Measurements from ENCODE around the gene ITK.

DNA sequence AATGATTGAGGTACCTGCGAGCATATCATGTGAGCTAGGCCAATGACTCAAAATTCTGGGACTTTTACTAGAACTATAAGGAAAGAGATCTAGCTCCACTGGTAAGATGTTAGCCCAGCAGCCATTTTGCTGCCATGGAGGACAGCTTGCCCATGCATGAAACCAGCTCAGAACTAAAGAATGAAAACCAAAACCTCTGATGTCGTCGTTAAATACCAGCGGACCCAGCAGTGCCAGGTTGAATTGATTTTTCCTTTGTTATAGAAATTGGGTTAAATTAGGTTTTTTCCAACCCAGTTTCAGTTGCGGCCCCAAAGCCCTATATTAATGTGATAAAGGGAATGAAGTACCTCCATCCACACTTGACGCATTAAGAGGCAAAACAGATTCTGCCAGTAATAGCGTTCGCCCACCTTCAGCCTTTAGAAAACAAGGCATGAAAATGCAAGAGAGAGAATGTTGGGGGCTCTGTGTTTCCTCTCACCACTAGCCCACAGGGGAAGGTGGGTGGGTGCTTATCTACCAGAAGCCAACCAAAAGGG is 5.5 kb upstream of the ITK start:
- TF ChIP-seq GABPA (IDR thresholded peaks at IDR 0.05; ENCODE audit: low read depth) (no peak), POLR2AphosphoS5 (IDR thresholded peaks at IDR 0.05; ENCODE audit: low read depth) (no peak)
- TF ChIP-seq, protein P1, sequence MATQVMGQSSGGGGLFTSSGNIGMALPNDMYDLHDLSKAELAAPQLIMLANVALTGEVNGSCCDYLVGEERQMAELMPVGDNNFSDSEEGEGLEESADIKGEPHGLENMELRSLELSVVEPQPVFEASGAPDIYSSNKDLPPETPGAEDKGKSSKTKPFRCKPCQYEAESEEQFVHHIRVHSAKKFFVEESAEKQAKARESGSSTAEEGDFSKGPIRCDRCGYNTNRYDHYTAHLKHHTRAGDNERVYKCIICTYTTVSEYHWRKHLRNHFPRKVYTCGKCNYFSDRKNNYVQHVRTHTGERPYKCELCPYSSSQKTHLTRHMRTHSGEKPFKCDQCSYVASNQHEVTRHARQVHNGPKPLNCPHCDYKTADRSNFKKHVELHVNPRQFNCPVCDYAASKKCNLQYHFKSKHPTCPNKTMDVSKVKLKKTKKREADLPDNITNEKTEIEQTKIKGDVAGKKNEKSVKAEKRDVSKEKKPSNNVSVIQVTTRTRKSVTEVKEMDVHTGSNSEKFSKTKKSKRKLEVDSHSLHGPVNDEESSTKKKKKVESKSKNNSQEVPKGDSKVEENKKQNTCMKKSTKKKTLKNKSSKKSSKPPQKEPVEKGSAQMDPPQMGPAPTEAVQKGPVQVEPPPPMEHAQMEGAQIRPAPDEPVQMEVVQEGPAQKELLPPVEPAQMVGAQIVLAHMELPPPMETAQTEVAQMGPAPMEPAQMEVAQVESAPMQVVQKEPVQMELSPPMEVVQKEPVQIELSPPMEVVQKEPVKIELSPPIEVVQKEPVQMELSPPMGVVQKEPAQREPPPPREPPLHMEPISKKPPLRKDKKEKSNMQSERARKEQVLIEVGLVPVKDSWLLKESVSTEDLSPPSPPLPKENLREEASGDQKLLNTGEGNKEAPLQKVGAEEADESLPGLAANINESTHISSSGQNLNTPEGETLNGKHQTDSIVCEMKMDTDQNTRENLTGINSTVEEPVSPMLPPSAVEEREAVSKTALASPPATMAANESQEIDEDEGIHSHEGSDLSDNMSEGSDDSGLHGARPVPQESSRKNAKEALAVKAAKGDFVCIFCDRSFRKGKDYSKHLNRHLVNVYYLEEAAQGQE (IDR thresholded peaks at IDR 0.05; ENCODE audit: insufficient replicate concordance, low read depth) = no peak
- TF ChIP-seq, protein P2, sequence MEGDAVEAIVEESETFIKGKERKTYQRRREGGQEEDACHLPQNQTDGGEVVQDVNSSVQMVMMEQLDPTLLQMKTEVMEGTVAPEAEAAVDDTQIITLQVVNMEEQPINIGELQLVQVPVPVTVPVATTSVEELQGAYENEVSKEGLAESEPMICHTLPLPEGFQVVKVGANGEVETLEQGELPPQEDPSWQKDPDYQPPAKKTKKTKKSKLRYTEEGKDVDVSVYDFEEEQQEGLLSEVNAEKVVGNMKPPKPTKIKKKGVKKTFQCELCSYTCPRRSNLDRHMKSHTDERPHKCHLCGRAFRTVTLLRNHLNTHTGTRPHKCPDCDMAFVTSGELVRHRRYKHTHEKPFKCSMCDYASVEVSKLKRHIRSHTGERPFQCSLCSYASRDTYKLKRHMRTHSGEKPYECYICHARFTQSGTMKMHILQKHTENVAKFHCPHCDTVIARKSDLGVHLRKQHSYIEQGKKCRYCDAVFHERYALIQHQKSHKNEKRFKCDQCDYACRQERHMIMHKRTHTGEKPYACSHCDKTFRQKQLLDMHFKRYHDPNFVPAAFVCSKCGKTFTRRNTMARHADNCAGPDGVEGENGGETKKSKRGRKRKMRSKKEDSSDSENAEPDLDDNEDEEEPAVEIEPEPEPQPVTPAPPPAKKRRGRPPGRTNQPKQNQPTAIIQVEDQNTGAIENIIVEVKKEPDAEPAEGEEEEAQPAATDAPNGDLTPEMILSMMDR (IDR thresholded peaks at IDR 0.05; ENCODE audit: insufficient read depth, low read length) = no peak

Measured in HL-60 (cell line).